Measurements from ENCODE around the gene POU2AF1. TPM values are rescaled to one million over a fixed set of nuclear protein-coding genes. Genes with fewer than 3 reads are reported as not detected.
A peak's percentile ranks its signal among the peaks of the same experiment; 100 is the strongest.

The POU2AF1 gene
- total RNA-seq, 2 experiments from 2014 or later, result 3.6 to 4.5 TPM

DNA sequence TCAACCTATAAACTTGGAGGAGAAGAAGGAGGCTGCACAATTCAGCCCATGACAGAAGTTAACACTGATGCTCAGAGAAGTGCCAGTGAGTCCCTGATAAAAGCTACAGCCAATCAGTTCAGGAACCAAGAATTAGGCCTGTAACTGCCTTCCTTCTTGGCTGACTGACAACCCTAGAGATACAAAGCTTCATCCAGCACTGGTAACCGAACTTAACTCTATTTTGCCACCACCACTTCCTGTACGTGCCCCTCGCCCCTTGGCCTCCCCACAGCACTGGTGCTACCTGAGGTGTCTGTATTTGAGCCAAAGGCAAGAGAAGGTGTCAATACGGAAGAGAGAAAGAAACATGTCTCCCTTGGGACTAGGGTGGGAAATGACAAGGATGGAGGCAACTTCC, 40.1 kb upstream of the POU2AF1 start:
- POLR2A ChIA-PET, result interaction anchor here (0.5 kb wide), 1 partner anchor 12 kb away, joined by 3 read pairs; no protein-coding TSS in a partner anchor
- DNase-seq, result no peak
- intact Hi-C loops (cut with micrococcal nuclease), result loop anchor here (5.0 kb wide), 1 partner anchor 42 kb away; the partner anchor contains the start of gene POU2AF1
- H3K27ac Mint-ChIP-seq, result no peak overlapping the region
- no peaks in the 10 kb centered on the region for H3K27me3 Mint-ChIP-seq
- ATAC-seq, result no peak
- no peak overlapping the region for H3K4me3 Mint-ChIP-seq
- H3K36me3 Mint-ChIP-seq (ENCODE audit: low read depth), result no peaks in the 10 kb centered on the region
- CTCF ChIA-PET, result interaction anchor here (0.9 to 16.6 kb wide), 8 partner anchors 8 to 137 kb away, joined by 3 to 330 read pairs (median 6); no protein-coding TSS in a partner anchor
- TF ChIP-seq, protein P1, sequence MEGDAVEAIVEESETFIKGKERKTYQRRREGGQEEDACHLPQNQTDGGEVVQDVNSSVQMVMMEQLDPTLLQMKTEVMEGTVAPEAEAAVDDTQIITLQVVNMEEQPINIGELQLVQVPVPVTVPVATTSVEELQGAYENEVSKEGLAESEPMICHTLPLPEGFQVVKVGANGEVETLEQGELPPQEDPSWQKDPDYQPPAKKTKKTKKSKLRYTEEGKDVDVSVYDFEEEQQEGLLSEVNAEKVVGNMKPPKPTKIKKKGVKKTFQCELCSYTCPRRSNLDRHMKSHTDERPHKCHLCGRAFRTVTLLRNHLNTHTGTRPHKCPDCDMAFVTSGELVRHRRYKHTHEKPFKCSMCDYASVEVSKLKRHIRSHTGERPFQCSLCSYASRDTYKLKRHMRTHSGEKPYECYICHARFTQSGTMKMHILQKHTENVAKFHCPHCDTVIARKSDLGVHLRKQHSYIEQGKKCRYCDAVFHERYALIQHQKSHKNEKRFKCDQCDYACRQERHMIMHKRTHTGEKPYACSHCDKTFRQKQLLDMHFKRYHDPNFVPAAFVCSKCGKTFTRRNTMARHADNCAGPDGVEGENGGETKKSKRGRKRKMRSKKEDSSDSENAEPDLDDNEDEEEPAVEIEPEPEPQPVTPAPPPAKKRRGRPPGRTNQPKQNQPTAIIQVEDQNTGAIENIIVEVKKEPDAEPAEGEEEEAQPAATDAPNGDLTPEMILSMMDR (IDR thresholded peaks at IDR 0.05), result no peak
- peaks cover 33% of the 10 kb centered on the region for H3K4me1 Mint-ChIP-seq (ENCODE audit: low read depth)
- no peaks in the 10 kb centered on the region for H3K9me3 Mint-ChIP-seq

DNA sequence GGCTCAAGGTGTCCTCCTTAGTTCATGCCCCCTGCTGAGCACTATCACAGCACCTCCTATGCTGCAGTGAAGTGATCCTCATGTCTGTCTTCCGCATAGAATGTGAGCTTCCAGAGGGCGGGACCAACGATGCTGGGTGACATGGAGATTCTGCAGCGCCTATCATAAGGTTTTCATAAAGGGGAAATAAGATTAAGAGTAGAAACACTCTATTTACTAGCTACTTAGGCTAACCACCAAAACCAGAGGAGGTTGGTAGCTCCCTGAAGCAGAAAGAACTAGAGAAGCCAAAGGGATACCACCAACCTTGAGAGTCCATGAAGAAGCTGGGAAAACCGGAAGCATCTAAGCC, 39.3 kb upstream of the POU2AF1 start:
- intact Hi-C loops (cut with micrococcal nuclease), result loop anchor here (5.0 kb wide), 1 partner anchor 41 kb away; the partner anchor contains the start of gene POU2AF1
- H3K27me3 Mint-ChIP-seq, result no peaks in the 10 kb centered on the region
- ATAC-seq (no peak), DNase-seq (no peak)
- H3K9me3 Mint-ChIP-seq, result no peaks in the 10 kb centered on the region
- peaks cover 40% of the 10 kb centered on the region for H3K4me1 Mint-ChIP-seq (ENCODE audit: low read depth)
- H3K27ac Mint-ChIP-seq, result no peak overlapping the region
- no peaks in the 10 kb centered on the region for H3K36me3 Mint-ChIP-seq (ENCODE audit: low read depth)
- POLR2A ChIA-PET, result interaction anchor here (0.6 kb wide), 1 partner anchor 131 kb away, joined by 3 read pairs; no protein-coding TSS in a partner anchor
- CTCF ChIA-PET, result interaction anchor here (0.7 to 16.6 kb wide), 7 partner anchors 9 to 136 kb away, joined by 3 to 330 read pairs (median 5); no protein-coding TSS in a partner anchor
- TF ChIP-seq, protein P1 (IDR thresholded peaks at IDR 0.05), result no peak
- no peak overlapping the region for H3K4me3 Mint-ChIP-seq

DNA sequence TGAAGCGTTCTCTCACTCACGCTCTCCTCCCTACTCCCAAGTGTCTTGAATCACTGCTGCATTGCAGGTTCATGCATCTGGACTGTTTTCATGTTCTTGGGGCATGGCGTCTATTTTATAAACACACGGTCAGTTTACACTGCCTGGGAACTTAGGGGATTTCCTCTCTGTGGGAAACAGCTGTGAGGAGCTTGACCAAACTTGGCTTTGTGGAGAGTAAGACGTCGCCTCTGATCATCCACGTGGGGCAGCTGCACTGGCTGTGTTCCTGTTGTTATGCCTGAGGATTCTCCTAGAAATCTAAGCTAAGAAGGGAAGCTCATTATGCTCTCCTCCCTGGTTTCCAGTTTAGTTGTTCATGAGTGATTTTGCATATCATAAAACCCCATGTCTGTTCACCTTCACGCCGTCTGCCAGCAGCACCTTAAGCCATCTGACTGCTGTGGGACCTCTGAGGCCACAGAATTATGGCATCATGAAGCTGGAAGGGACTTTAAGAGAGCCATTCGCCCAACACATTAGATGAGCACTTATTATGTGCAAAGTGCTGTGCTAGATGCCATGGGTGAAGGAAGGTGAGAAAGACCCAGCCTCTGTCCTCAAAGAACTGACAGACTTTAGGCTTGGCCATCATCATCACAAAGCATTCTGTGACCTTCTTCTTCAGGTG, 38.8 kb upstream of the POU2AF1 start:
- TF ChIP-seq, protein P1 (IDR thresholded peaks at IDR 0.05), result no peak
- intact Hi-C loops (cut with micrococcal nuclease), result loop anchor here (5.0 kb wide), 1 partner anchor 41 kb away; the partner anchor contains the start of gene POU2AF1
- H3K9me3 Mint-ChIP-seq, result no peaks in the 10 kb centered on the region
- no peaks in the 10 kb centered on the region for H3K36me3 Mint-ChIP-seq (ENCODE audit: low read depth)
- no peak for DNase-seq
- no peak overlapping the region for H3K4me3 Mint-ChIP-seq
- H3K27ac Mint-ChIP-seq, result peak overlapping the region; percentile 83
- peaks cover 44% of the 10 kb centered on the region for H3K4me1 Mint-ChIP-seq (ENCODE audit: low read depth)
- H3K27me3 Mint-ChIP-seq, result no peaks in the 10 kb centered on the region
- POLR2A ChIA-PET, result interaction anchor here (0.6 to 1.2 kb wide), 2 partner anchors 39 to 130 kb away, joined by 3 to 9 read pairs; partner anchors contain the start of gene POU2AF1
- ATAC-seq, result no peak
- CTCF ChIA-PET, result interaction anchor here (0.7 to 16.6 kb wide), 10 partner anchors 10 to 136 kb away, joined by 3 to 330 read pairs (median 4); partner anchors contain the start of gene POU2AF1

DNA sequence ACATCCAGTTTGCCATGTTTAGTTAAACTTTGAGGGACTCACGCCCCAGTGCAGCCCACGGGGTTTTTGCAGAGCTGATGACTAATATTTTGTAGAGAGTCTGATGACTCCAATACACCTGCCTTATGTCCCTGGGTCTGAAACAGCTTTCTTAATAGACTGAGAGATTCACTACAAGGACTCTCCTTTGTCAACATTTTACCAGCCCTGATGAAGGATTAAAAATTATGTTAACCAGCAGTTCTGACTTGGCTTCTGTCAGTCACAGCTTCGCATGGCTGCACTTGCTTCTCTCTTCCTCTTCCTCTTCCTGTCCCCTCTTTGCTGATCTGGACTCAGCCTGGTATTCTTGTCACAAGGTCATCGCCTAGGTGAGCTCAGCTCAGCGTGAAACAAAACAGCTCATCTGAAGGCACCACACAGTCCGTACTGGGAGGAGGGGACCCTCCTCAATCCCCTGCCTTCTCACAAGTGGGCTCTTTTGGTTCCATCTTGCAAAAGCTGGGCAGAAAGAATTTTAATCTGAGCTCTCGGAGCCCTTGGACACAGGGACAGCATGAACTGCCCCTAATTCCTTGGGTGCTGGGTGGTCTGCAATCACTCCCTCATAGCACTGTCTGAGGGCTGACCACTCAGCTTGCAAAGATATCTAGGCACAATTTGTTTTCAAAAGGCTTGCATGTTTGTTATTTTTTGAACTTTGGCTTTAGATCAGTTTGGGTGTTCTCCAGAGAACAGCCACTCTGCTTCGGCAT, 38.1 kb upstream of the POU2AF1 start:
- Mint-ChIP-seq H3K9me3 (no peaks in the 10 kb centered on the region), H3K36me3 (ENCODE audit: low read depth) (no peaks in the 10 kb centered on the region), H3K27me3 (no peaks in the 10 kb centered on the region), H3K4me3 (peak overlapping the region; percentile 7), H3K4me1 (ENCODE audit: low read depth) (peaks cover 48% of the 10 kb centered on the region), H3K27ac (peak overlapping the region; percentile 83)
- ChIA-PET POLR2A (interaction anchor here (1.2 kb wide), 1 partner anchor 39 kb away, joined by 9 read pairs; the partner anchor contains the start of gene POU2AF1), CTCF (interaction anchor here (1.0 to 16.6 kb wide), 9 partner anchors 10 to 135 kb away, joined by 3 to 330 read pairs (median 5); partner anchors contain the start of gene POU2AF1)
- intact Hi-C loops (cut with micrococcal nuclease), result loop anchor here (5.0 kb wide), 1 partner anchor 40 kb away; the partner anchor contains the start of gene POU2AF1
- ATAC-seq, result peak; percentile 70
- DNase-seq, result peak; percentile 66
- TF ChIP-seq, protein P1 (IDR thresholded peaks at IDR 0.05), result no peak

All from activated CD8-positive, alpha-beta T cell treated with anti-CD3 and anti-CD28 coated beads for 36 hours (primary cell).